Measurements from ENCODE around the gene CCL19. TPM values are rescaled to one million over a fixed set of nuclear protein-coding genes. Genes with fewer than 3 reads are reported as not detected.

Gene CCL19
- total RNA-seq, 2 experiments from 2014 or later = not detected

Other genes with a start within 250 kb of the CCL19 start
- gene FAM219A, start 232.7 kb downstream of the CCL19 start, total RNA-seq = 1 to 10 TPM; 7.5 to 8.2 TPM
- gene DNAI1, start 232.5 kb downstream of the CCL19 start, total RNA-seq = not detected
- under 1 TPM in 1 of 2 experiments, not detected in 1; 0.27 TPM for gene ENHO, start 168.3 kb downstream of the CCL19 start, total RNA-seq
- not detected for gene CNTFR, start 101.6 kb downstream of the CCL19 start, total RNA-seq
- 10 to 100 TPM; 31.6 to 34.6 TPM for gene RPP25L, start 79.2 kb downstream of the CCL19 start, total RNA-seq
- 10 to 100 TPM; 62.9 to 63.0 TPM for gene DCTN3, start 70.8 kb downstream of the CCL19 start, total RNA-seq
- gene ARID3C, start 62.2 kb downstream of the CCL19 start, total RNA-seq = under 1 TPM in 1 of 2 experiments, not detected in 1; 0.31 TPM
- 100 to 1,000 TPM; 111 to 113 TPM for gene SIGMAR1, start 53.5 kb downstream of the CCL19 start, total RNA-seq
- gene GALT, start 44.6 kb downstream of the CCL19 start, total RNA-seq = 10 to 100 TPM; 42.4 to 43.4 TPM
- 10 to 100 TPM; 12.1 to 13.0 TPM for gene IL11RA, start 39.1 kb downstream of the CCL19 start, total RNA-seq
- under 1 TPM in 1 of 2 experiments, not detected in 1; 0.82 TPM for gene CCL27, start 28.6 kb downstream of the CCL19 start, total RNA-seq
- gene CCL21, start 18.9 kb upstream of the CCL19 start, total RNA-seq = not detected

All from activated naive CD8-positive, alpha-beta T cell treated with anti-CD3 and anti-CD28 coated beads for 36 hours (primary cell).